Esophagus squamous epithelium (tissue), 5 donors: ENCODE data around the gene GALNTL6. TPM values are rescaled to one million over a fixed set of nuclear protein-coding genes. Genes with fewer than 3 reads are reported as not detected.

ENCODE experiments used
- DNase-seq: peaks from one replicate; lab custom pipeline; 2025; lab: John Stamatoyannopoulos, UW
- H3K27ac ChIP-seq, 4 donors: fragments of 200-600 bp; sonication (generic); one replicate each; pipeline ENCODE4 v1.5.1; 2016 to 2019; ENCODE audit warnings: mild to moderate bottlenecking in 1 of 4
- H3K27me3 ChIP-seq, 4 donors: fragments of 200-600 bp; sonication (generic); 1 replicate in 3 of 4; 2 replicates in 1 of 4; pipeline versions ENCODE4 v1.5.1 to v1.6.0; 2017 to 2021; ENCODE audit warnings: antibody characterized with exemption in 1 of 4
- H3K36me3 ChIP-seq, 3 donors: fragments of 200-600 bp; sonication (generic); one replicate each; pipeline ENCODE4 v1.5.1; 2016 to 2019
- H3K4me1 ChIP-seq, 3 donors: fragments of 200-600 bp; sonication (generic); one replicate each; pipeline ENCODE4 v1.5.1; 2017 to 2019
- H3K4me3 ChIP-seq, 4 donors: fragments of 200-600 bp; sonication (generic); 1 replicate in 3 of 4; 2 replicates in 1 of 4; pipeline ENCODE4 v1.5.1; 2016 to 2019; ENCODE audit warnings: mild to moderate bottlenecking in 2 of 4, moderate library complexity in 1 of 4
- H3K9me3 ChIP-seq, 3 donors: fragments of 200-600 bp; sonication (generic); one replicate each; pipeline ENCODE4 v1.5.1; 2016 to 2019
- CTCF ChIP-seq, 6 experiments: fragments of 450-650 bp in 4 of 6; fragments of 200-600 bp in 2 of 6; sonication (generic) in 2 of 6; IDR thresholded peaks; one replicate each; pipeline ENCODE4 v1.5.1; 2016 to 2019; ENCODE audit warnings: antibody characterized with exemption in 6 of 6, mild to moderate bottlenecking in 4 of 6, moderate library complexity in 4 of 6
- POLR2A ChIP-seq, 4 donors: fragments of 450-650 bp; IDR thresholded peaks; one replicate each; pipeline ENCODE4 v1.6.1; 2017; ENCODE audit warnings: antibody characterized with exemption in 4 of 4, mild to moderate bottlenecking in 4 of 4, moderate library complexity in 3 of 4
- WGBS, 2 donors: methylation state at CpG; one replicate each; pipeline ENCODE4 v1.1.5; 2018; 5-methylcytosine and 5-hydroxymethylcytosine counted together
- intact Hi-C: fragments of 100-400 bp; cut with DNase I; formaldehyde crosslinking; loops from one replicate; pipeline ENCODE4 v1.15.0; 2022
- total RNA-seq, 4 donors: library from RNA; depleted of rRNA; stranded (reverse); fragments of >200 nt; gene quantifications; one replicate each; pipeline ENCODE4 v1.1.0, GENCODE V29; 2016
- donor health status: DM: yes; HTN: yes; CAD: no.

GALNTL6 gene
- total RNA-seq, 4 donors from 2014 or later, result 0.12 TPM; not detected in 3

GRCh38 chr4:172985552-172985951 lies 1172.3 kb downstream of the GALNTL6 start:
- WGBS, 2 donors, result 41 to 54% methylated on average over 2 of the region's 2 CpGs
- Histone ChIP-seq H3K4me3 (no peak overlapping the region), H3K36me3 (no peaks in the 10 kb centered on the region), H3K4me1 (peaks cover 0 to 63% (median 7%) of the 10 kb centered on the region in 3 donors), H3K9me3 (peaks cover 0 to 14% (median 0%) of the 10 kb centered on the region in 3 donors), H3K27ac (peak overlapping the region; percentile 47 to 87 (median 76)), H3K27me3 (no peaks in the 10 kb centered on the region)
- intact Hi-C loops, result no loop called here
- no peak for DNase-seq
- no peak for TF ChIP-seq POLR2A (IDR thresholded peaks at IDR 0.05)
- no peak for TF ChIP-seq CTCF (IDR thresholded peaks at IDR 0.05)

- Histone ChIP-seq H3K4me3 (no peak overlapping the region), H3K4me1 (peaks cover 0 to 61% (median 7%) of the 10 kb centered on the region in 3 donors), H3K9me3 (peaks cover 0 to 14% (median 0%) of the 10 kb centered on the region in 3 donors), H3K27me3 (no peaks in the 10 kb centered on the region), H3K36me3 (no peaks in the 10 kb centered on the region), H3K27ac (peak overlapping the region; percentile 47 to 87 (median 76))
- DNase-seq, result no peak
- intact Hi-C loops, result no loop called here
- TF ChIP-seq POLR2A (IDR thresholded peaks at IDR 0.05) (no peak), CTCF (IDR thresholded peaks at IDR 0.05) (no peak)
- WGBS, 2 donors, result 47 to 60% methylated on average over 1 of the region's 1 CpG
These were observed 1172.9 kb downstream of the GALNTL6 start for GRCh38 chr4:172986114-172986513.

GRCh38 chr4:172989984-172990820 lies 1177.0 kb downstream of the GALNTL6 start:
- TF ChIP-seq POLR2A (IDR thresholded peaks at IDR 0.05) (no peak), CTCF (IDR thresholded peaks at IDR 0.05) (no peak)
- Histone ChIP-seq H3K9me3 (peaks cover 0 to 14% (median 0%) of the 10 kb centered on the region in 3 donors), H3K4me3 (no peak overlapping the region), H3K27me3 (no peaks in the 10 kb centered on the region), H3K27ac (no peak overlapping the region), H3K4me1 (peaks cover 0 to 24% (median 7%) of the 10 kb centered on the region in 3 donors), H3K36me3 (no peaks in the 10 kb centered on the region)
- intact Hi-C loops, result no loop called here
- WGBS, 2 donors, result 66 to 74% methylated on average over 3 of the region's 3 CpGs
- DNase-seq, result no peak

GRCh38 chr4:172992648-172993378 lies 1179.6 kb downstream of the GALNTL6 start:
- no peak overlapping the region for H3K27ac ChIP-seq
- H3K4me1 ChIP-seq, result peaks cover 0 to 30% (median 10%) of the 10 kb centered on the region in 3 donors
- 68 to 71% methylated on average over 4 to 5 of the region's 5 CpGs for WGBS, 2 donors
- H3K36me3 ChIP-seq, result no peaks in the 10 kb centered on the region
- intact Hi-C loops, result no loop called here
- H3K27me3 ChIP-seq, result no peaks in the 10 kb centered on the region
- H3K9me3 ChIP-seq, result peaks cover 0 to 13% (median 0%) of the 10 kb centered on the region in 3 donors
- no peak overlapping the region for H3K4me3 ChIP-seq
- no peak for TF ChIP-seq CTCF (IDR thresholded peaks at IDR 0.05)
- no peak for DNase-seq

- DNase-seq, result no peak
- 78 to 80% methylated on average over 4 of the region's 4 CpGs for WGBS, 2 donors
- H3K27me3 ChIP-seq, result no peaks in the 10 kb centered on the region
- no peaks in the 10 kb centered on the region for H3K9me3 ChIP-seq
- TF ChIP-seq POLR2A (IDR thresholded peaks at IDR 0.05), result no peak
- TF ChIP-seq CTCF (IDR thresholded peaks at IDR 0.05), result no peak
- peaks cover 0 to 41% (median 13%) of the 10 kb centered on the region in 3 donors for H3K4me1 ChIP-seq
- intact Hi-C loops, result no loop called here
- H3K36me3 ChIP-seq, result no peaks in the 10 kb centered on the region
- no peak overlapping the region for H3K4me3 ChIP-seq
- H3K27ac ChIP-seq, result no peak overlapping the region
These were observed 1182.0 kb downstream of the GALNTL6 start for GRCh38 chr4:172995161-172995560.
